Colonic mucosa (tissue), 4 donors: ENCODE results near the gene CFAP298. TPM values are rescaled to one million over a fixed set of nuclear protein-coding genes. Genes with fewer than 3 reads are reported as not detected.
A peak's percentile ranks its signal among the peaks of the same experiment; 100 is the strongest.
"Not testable (repeated sequence)": the region's sequence is repeated elsewhere in the genome, so short reads cannot be mapped to it uniquely, and the experiment has no call there.

Source experiments
- DNase-seq: peaks from one replicate; pipeline ENCODE4 v3.0.0-alpha.2; 2020
- H3K27ac ChIP-seq: fragments of 200-600 bp; one replicate; pipeline ENCODE4 v1.8.0; 2021
- H3K27me3 ChIP-seq: fragments of 200-600 bp; one replicate; pipeline ENCODE4 v1.8.0; 2021
- H3K36me3 ChIP-seq: fragments of 200-600 bp; one replicate; pipeline ENCODE4 v1.8.0; 2021
- H3K4me1 ChIP-seq: fragments of 200-600 bp; one replicate; pipeline ENCODE4 v1.8.0; 2021; ENCODE audit warnings: mild to moderate bottlenecking
- H3K4me3 ChIP-seq: fragments of 200-600 bp; one replicate; pipeline ENCODE4 v1.8.0; 2021
- H3K9ac ChIP-seq, 2 donors: one replicate each; pipeline ENCODE4 v1.7.0; 2013; ENCODE audit warnings: control low read depth in 2 of 2, low read depth in 2 of 2, low read length in 2 of 2
- H3K9me3 ChIP-seq: fragments of 200-600 bp; one replicate; pipeline ENCODE4 v1.8.0; 2021
- CTCF ChIP-seq: fragments of 200-600 bp; IDR thresholded peaks from one replicate; pipeline ENCODE4 v1.8.0; 2022; ENCODE audit warnings: antibody characterized with exemption, mild to moderate bottlenecking
- intact Hi-C: fragments of 100-400 bp; cut with DNase I; formaldehyde crosslinking; loops from one replicate; pipeline ENCODE4 v1.14.1; 2022
- total RNA-seq, 2 donors: library from RNA; stranded (reverse); fragmentation: NEBNext Ultra II Directional in 1 of 2; extraction: Animal tissue kit (Norgen Biotek cat#: 25700) in 1 of 2; gene quantifications; one replicate each; pipeline ENCODE4 v1.2.1, GENCODE V29; 2021
- donor health status: healthy.
- donor health status: DM: no; HTN: no; CAD: no.
- donor health status: DM: no; HTN: no; CAD: no.

Gene CFAP298
- total RNA-seq, 2 donors from 2014 or later: 27.5 to 55.8 TPM

DNA sequence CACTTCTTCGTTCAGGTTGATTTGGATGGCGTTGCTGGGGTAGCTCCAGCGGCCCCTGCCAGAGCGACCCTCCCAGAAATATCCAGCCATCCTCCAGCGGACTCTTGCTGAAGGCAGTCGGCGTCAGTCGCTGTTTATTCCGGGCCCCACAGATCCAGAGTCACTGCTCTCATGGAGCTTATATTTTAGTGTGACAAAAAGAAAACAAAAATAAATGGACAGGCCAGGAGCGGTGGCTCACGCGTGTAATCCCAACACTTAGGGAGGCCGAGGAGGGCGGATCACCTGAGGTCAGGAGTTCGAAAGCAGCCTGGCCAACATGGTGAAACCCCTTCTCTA, 791 bp upstream of the CFAP298 start:
- no peak for TF ChIP-seq CTCF
- intact Hi-C loops: no loop called here

DNA sequence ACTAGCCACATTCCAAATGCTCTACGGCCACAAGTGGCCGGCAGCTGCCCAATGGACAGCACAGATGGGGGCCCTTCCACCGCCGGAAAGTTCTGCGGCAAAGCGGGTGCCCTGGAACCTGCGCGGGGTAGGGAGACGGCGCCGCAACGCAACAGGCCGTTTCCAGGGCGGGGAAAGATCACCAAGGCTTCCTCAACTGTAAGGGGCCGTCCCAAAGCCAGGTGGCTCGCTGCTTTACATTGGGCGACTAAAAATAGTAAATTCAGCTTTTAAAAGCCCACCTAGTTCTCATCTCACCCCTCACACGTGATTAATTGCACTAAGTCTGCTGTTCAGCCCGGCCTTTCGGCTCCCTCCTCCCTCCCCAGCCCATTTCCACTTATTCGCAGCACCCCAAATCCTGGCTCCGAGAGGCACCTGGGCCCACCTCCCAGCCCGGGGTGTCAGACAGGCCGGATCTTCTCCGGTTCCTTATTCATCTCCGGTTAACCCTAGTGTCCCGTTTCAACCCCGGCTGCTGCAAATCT, 643 bp downstream of the CFAP298 start:
- peak overlapping the region; percentile 75 for H3K4me3 ChIP-seq
- H3K27me3 ChIP-seq: no peaks in the 10 kb centered on the region
- DNase-seq: peak; percentile 48
- no peak for TF ChIP-seq CTCF
- no peaks in the 10 kb centered on the region for H3K4me1 ChIP-seq
- no peaks in the 10 kb centered on the region for H3K9me3 ChIP-seq
- peak overlapping the region; percentile 84 for H3K27ac ChIP-seq
- peak overlapping the region; percentile 87 to 97 for H3K9ac ChIP-seq
- intact Hi-C loops: no loop called here
- H3K36me3 ChIP-seq: no peaks in the 10 kb centered on the region

More for the DNA sequence above, 791 bp upstream of the CFAP298 start:
- Histone ChIP-seq H3K27me3 (no peaks in the 10 kb centered on the region), H3K4me3 (peak overlapping the region; percentile 75), H3K27ac (peak overlapping the region; percentile 84), H3K9me3 (no peaks in the 10 kb centered on the region), H3K4me1 (no peaks in the 10 kb centered on the region), H3K36me3 (no peaks in the 10 kb centered on the region), H3K9ac (peak overlapping the region; percentile 87 to 97)
- DNase-seq: no peak

DNA sequence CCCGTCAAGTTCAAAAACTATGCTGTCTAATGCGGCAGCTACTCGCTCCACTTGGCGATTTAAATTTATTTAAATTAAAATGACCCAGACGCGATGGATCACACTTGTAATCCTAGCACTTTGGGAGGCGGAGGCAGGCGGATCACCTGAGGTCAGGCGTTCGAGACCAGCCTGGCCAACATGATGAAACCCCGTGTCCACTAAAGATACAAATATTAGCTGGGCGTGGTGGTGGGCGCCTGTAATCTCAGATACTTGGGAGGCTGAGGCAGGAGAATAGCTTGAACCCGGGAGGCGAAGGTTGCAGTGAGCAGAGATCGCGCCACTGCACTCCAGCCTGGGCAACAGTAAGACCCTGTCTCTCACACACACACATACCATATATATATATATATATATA, 1.2 kb downstream of the CFAP298 start:
- H3K4me1 ChIP-seq, DNase-seq, H3K36me3 ChIP-seq, H3K27ac ChIP-seq, H3K27me3 ChIP-seq, H3K9ac ChIP-seq, intact Hi-C loops, H3K9me3 ChIP-seq: not testable (repeated sequence)
- peak overlapping the region; percentile 75 for H3K4me3 ChIP-seq

DNA sequence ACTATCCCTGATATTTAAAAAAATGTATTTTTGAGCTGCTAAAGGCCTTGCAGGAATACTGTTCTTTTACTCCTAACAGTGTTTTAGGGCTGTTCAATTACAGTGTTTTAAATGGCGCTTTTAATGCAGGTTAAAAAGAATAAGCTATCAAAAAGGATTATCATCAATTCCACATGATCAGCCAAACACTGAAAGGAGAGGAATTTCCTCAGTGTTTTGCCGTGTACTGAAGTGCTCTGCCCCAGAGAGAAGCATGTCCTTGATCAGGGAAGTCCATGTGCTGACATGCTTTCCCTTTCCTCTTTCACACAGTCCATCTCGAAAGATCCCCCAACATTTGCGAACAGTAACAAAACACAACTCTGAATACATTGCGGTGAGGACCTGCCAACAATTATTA, 3.3 kb downstream of the CFAP298 start:
- Histone ChIP-seq H3K9ac (no peak overlapping the region), H3K36me3 (peaks cover 7% of the 10 kb centered on the region), H3K27ac (no peak overlapping the region), H3K4me1 (no peaks in the 10 kb centered on the region), H3K9me3 (no peaks in the 10 kb centered on the region), H3K27me3 (no peaks in the 10 kb centered on the region), H3K4me3 (no peak overlapping the region)
- no peak for DNase-seq
- intact Hi-C loops: no loop called here
- no peak for TF ChIP-seq CTCF

DNA sequence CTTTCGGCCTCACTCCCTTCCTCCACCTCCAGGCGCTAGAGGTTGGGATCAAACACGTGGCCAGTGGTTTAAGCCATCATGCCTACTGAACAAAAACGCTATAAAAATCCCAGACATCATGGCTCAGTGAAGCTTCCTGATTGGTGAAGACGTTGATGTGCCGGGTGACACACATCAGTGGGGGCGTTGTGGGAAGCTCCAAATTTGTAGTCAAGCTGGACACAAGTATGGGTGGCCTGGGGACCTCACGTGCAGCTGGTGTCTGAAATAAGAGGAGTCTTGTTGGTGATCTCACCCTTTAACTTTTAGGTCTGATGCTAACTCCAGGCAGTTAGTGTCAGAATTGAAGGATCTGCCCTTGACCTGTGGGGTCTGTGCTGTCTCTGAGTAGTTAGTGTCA, 6.7 kb downstream of the CFAP298 start:
- no peak overlapping the region for H3K27ac ChIP-seq
- intact Hi-C loops: no loop called here
- H3K27me3 ChIP-seq: no peaks in the 10 kb centered on the region
- peaks cover 15% of the 10 kb centered on the region for H3K36me3 ChIP-seq
- TF ChIP-seq CTCF: no peak
- H3K9ac ChIP-seq: no peak overlapping the region
- no peaks in the 10 kb centered on the region for H3K4me1 ChIP-seq
- no peaks in the 10 kb centered on the region for H3K9me3 ChIP-seq
- no peak overlapping the region for H3K4me3 ChIP-seq
- no peak for DNase-seq

GRCh38 chr21:32604464-32604863, 7.7 kb downstream of the CFAP298 start:
- Histone ChIP-seq H3K27ac (no peak overlapping the region), H3K27me3 (no peaks in the 10 kb centered on the region), H3K4me3 (no peak overlapping the region), H3K4me1 (no peaks in the 10 kb centered on the region), H3K9me3 (no peaks in the 10 kb centered on the region), H3K36me3 (peaks cover 15% of the 10 kb centered on the region), H3K9ac (no peak overlapping the region)
- no peak for DNase-seq
- no peak for TF ChIP-seq CTCF
- intact Hi-C loops: loop anchor here (5.0 kb wide), 1 partner anchor 202 kb away; no protein-coding TSS in a partner anchor
